ENCODE results near the gene BMI1. TPM values are rescaled to one million over a fixed set of nuclear protein-coding genes. Genes with fewer than 3 reads are reported as not detected.

Gene BMI1
- total RNA-seq, 1 donor from 2014 or later: 49.9 TPM

GRCh38 chr10:22315455-22316285 is 5.2 kb upstream of the BMI1 start:
- Mint-ChIP-seq H3K4me1 (peaks cover 35% of the 10 kb centered on the region), H3K27me3 (ENCODE audit: low read depth) (peaks cover 65% of the 10 kb centered on the region), H3K9me3 (no peaks in the 10 kb centered on the region), H3K4me3 (peak overlapping the region; percentile 94), H3K36me3 (ENCODE audit: low read depth) (peaks cover 4% of the 10 kb centered on the region), H3K27ac (ENCODE audit: unreplicated experiment) (peak overlapping the region; percentile 93)
- no peak for DNase-seq (ENCODE audit: low read depth, low spot score)
- TF ChIP-seq CTCF (conservative IDR thresholded peaks at IDR 0.05): no peak

- no peaks in the 10 kb centered on the region for H3K9me3 Mint-ChIP-seq
- DNase-seq (ENCODE audit: low read depth, low spot score): peak; percentile 82
- H3K4me3 Mint-ChIP-seq: peak within 1 kb of the TSS; percentile 94
- no peak for TF ChIP-seq CTCF (conservative IDR thresholded peaks at IDR 0.05)
- H3K36me3 Mint-ChIP-seq (ENCODE audit: low read depth): peaks cover 4% of the 10 kb centered on the region
- H3K27ac Mint-ChIP-seq (ENCODE audit: unreplicated experiment): peak within 1 kb of the TSS; percentile 93
- H3K27me3 Mint-ChIP-seq (ENCODE audit: low read depth): peaks cover 61% of the 10 kb centered on the region
- H3K4me1 Mint-ChIP-seq: peaks cover 35% of the 10 kb centered on the region
These were observed 4.4 kb upstream of the BMI1 start, which contains the start of gene COMMD3 for GRCh38 chr10:22316286-22317075. TSS of gene COMMD3 (plus strand) at chr10:22316388. CDS start at chr10:22316418, 30 bp downstream.

GRCh38 chr10:22317076-22317370 is 3.9 kb upstream of the BMI1 start:
- H3K27ac Mint-ChIP-seq (ENCODE audit: unreplicated experiment): peak overlapping the region; percentile 45
- no peak for TF ChIP-seq CTCF (conservative IDR thresholded peaks at IDR 0.05)
- H3K4me1 Mint-ChIP-seq: peaks cover 35% of the 10 kb centered on the region
- peaks cover 4% of the 10 kb centered on the region for H3K36me3 Mint-ChIP-seq (ENCODE audit: low read depth)
- peak overlapping the region; percentile 93 for H3K4me3 Mint-ChIP-seq
- peaks cover 64% of the 10 kb centered on the region for H3K27me3 Mint-ChIP-seq (ENCODE audit: low read depth)
- no peaks in the 10 kb centered on the region for H3K9me3 Mint-ChIP-seq
- no peak for DNase-seq (ENCODE audit: low read depth, low spot score)

GRCh38 chr10:22317771-22318565 is 2.9 kb upstream of the BMI1 start:
- Mint-ChIP-seq H3K36me3 (ENCODE audit: low read depth) (peaks cover 9% of the 10 kb centered on the region), H3K27me3 (ENCODE audit: low read depth) (peaks cover 73% of the 10 kb centered on the region), H3K27ac (ENCODE audit: unreplicated experiment) (no peak overlapping the region), H3K4me1 (peaks cover 43% of the 10 kb centered on the region), H3K4me3 (peak overlapping the region; percentile 47), H3K9me3 (no peaks in the 10 kb centered on the region)
- DNase-seq (ENCODE audit: low read depth, low spot score): no peak
- no peak for TF ChIP-seq CTCF (conservative IDR thresholded peaks at IDR 0.05)

- Mint-ChIP-seq H3K36me3 (ENCODE audit: low read depth) (peaks cover 9% of the 10 kb centered on the region), H3K4me3 (peak overlapping the region; percentile 93), H3K27ac (ENCODE audit: unreplicated experiment) (no peak overlapping the region), H3K4me1 (peaks cover 51% of the 10 kb centered on the region), H3K27me3 (ENCODE audit: low read depth) (peaks cover 81% of the 10 kb centered on the region), H3K9me3 (no peaks in the 10 kb centered on the region)
- DNase-seq (ENCODE audit: low read depth, low spot score): no peak
- TF ChIP-seq CTCF (conservative IDR thresholded peaks at IDR 0.05): no peak
These were observed 2.1 kb upstream of the BMI1 start for GRCh38 chr10:22318772-22319171.

All from neural crest cell (in vitro differentiated cells).